GM19324 (cell line): ENCODE data around the gene FBXO17.
"Not testable (repeated sequence)": the region's sequence is repeated elsewhere in the genome, so short reads cannot be mapped to it uniquely, and the experiment has no call there.

Source experiments
- ATAC-seq: cut with Tn5 transposase; IDR thresholded peaks from one replicate; pipeline ENCODE4 v1.9.1; 2021; ENCODE audit warnings: mild to moderate bottlenecking, moderate library complexity; ENCODE audit not compliant: unreplicated experiment, low FRiP score

FBXO17 gene

GRCh38 chr19:38945562-38946228, 29.8 kb downstream of the FBXO17 start:
- ATAC-seq: no peak

- no peak for ATAC-seq
Observed at GRCh38 chr19:38944981-38945506, 30.5 kb downstream of the FBXO17 start.

- no peak for ATAC-seq
Observed at GRCh38 chr19:38942471-38943181, 32.9 kb downstream of the FBXO17 start.

- ATAC-seq: no peak
Observed at GRCh38 chr19:38941979-38942378, 33.6 kb downstream of the FBXO17 start.

- not testable (repeated sequence) for ATAC-seq
Observed at GRCh38 chr19:38941466-38941865, 34.1 kb downstream of the FBXO17 start.

GRCh38 chr19:38939957-38940356, 35.6 kb downstream of the FBXO17 start:
- ATAC-seq: no peak

GRCh38 chr19:38933544-38933943, 42.0 kb downstream of the FBXO17 start:
- ATAC-seq: no peak

GRCh38 chr19:38932425-38933179, 42.9 kb downstream of the FBXO17 start:
- ATAC-seq: no peak

GRCh38 chr19:38931521-38931793, 44.1 kb downstream of the FBXO17 start:
- no peak for ATAC-seq

GRCh38 chr19:38930776-38931520, 44.6 kb downstream of the FBXO17 start, which contains the start of gene MRPS12:
TSS of gene MRPS12 (plus strand) at chr19:38930944. CDS start at chr19:38931295, 351 bp downstream.
- peak; percentile 96 for ATAC-seq

- ATAC-seq: peak; percentile 86
Observed at GRCh38 chr19:38929929-38930775, 45.4 kb downstream of the FBXO17 start, which contains the start of gene SARS2. TSS of gene SARS2 (minus strand) at chr19:38930763. CDS start at chr19:38930736, 27 bp downstream.

- ATAC-seq: no peak
Observed at GRCh38 chr19:38928391-38929001, 47.0 kb downstream of the FBXO17 start.

GRCh38 chr19:38924388-38924787, 51.2 kb downstream of the FBXO17 start:
- ATAC-seq: no peak

GRCh38 chr19:38922482-38922881, 53.1 kb downstream of the FBXO17 start:
- ATAC-seq: no peak

GRCh38 chr19:38921420-38922274, 53.9 kb downstream of the FBXO17 start:
- ATAC-seq: no peak

- ATAC-seq: no peak
Observed at GRCh38 chr19:38920602-38921419, 54.7 kb downstream of the FBXO17 start.

GRCh38 chr19:38919837-38920601, 55.5 kb downstream of the FBXO17 start:
- ATAC-seq: no peak
